Erythroblast (primary cell): Measurements from ENCODE around the gene ABCC4.
A peak's percentile ranks its signal among the peaks of the same experiment; 100 is the strongest.

Source experiments
- DNase-seq, 2 experiments: peaks; one replicate each; lab custom pipeline; 2025; lab: John Stamatoyannopoulos, UW
- GATA1 ChIP-seq: IDR thresholded peaks from 2 replicates; pipeline ENCODE4 v1.6.1; 2011; ENCODE audit warnings: low read depth, mild to moderate bottlenecking, control low read depth, low read length, moderate library complexity
- POLR2A ChIP-seq: IDR thresholded peaks from 2 replicates; pipeline ENCODE4 v1.6.1; 2011; ENCODE audit warnings: mild to moderate bottlenecking, low read length

ABCC4 gene

DNA sequence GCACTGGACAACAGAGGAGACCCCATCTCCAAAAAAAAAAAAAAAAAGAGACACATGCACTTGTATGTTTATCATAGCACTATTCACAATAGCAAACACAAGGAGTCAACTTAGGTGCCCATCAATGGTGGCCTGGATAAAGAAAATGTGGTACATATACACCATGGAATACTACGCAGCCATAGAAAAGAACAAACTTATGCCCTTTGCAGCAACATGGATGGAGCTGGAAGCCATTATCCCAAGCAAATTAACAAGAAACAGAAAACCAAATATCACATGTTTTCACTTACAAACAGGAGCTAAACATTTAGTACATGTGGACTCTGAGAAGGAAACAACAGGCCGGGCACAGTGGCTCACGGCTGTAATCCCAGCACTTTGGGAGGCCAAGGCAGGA lies 155.7 kb downstream of the ABCC4 start:
- DNase-seq, result no peak
- TF ChIP-seq POLR2A (no peak), GATA1 (no peak)

DNA sequence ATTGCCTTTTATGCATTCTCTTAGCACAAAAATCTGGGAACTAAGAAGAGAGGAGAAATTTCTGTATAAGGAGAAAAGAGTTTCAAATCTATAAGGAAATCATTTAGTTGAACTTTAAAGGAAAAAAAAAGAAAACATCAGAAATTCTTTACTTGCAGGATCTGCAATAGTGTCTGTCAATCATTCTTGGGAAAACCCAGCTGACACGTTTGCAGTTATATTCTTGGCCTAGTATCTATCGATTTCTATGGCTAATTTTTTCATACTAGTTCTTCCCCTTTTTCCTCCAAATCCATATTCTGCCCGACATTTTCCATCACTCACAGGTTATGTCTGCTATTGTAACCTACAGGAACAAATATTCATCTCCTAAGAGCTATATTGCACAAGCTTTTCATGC lies 160.7 kb downstream of the ABCC4 start:
- DNase-seq, result no peak
- no peak for TF ChIP-seq POLR2A
- TF ChIP-seq GATA1, result no peak

DNA sequence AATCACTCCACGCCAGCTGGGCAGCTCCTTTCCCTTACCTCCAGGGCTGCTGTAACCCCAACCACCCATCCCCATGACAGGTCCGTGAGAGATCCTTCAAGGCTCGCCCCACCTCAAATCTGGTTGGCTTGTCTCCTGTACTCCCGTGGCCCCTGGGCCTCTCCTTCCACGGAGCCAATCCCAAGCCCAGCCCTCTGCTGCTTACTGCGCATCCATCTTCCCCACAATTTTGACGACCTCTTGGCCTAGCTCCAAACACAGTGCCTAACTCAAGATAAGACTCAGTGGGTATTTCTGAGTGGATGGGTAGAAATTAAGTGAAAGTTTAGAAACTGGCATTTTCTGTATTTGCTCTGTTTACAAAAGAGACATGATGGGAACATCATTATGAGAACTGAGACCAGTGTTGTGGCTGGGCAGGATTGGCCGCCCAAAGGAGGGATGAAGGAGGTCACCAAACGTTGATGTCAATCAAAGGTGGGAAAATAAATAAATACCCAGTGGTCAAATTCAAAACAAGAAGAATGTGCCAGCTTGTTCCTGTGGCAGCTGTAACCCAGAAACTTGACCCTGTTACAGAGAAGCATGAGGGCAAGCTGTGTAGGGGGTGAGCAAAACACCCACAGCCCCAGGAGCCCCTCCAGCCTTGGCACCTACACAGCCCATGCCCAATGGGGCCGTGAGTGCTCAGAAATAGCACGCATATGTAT lies 162.2 kb downstream of the ABCC4 start:
- peak; percentile 5 to 7 for DNase-seq
- TF ChIP-seq POLR2A, result no peak
- TF ChIP-seq GATA1, result no peak

DNA sequence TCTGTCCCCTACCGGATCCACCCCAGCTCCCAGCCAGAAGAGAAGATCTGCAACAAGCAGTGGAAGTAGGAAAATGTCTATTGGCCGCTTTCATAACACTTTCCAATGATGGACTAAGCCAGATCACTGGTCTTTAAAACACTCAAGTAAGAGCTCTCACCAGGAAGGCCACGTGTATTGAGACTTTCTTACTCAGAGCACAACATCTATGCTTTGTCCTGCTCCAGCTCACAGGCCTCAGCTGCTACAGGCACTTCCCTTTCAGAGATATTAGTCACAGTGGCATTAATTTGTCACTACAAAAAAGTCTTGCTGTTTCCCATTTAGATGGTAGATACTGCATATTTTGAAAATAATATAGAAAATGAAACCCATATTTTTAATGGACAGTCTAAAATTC lies 164.2 kb downstream of the ABCC4 start:
- DNase-seq, result no peak
- no peak for TF ChIP-seq POLR2A

DNA sequence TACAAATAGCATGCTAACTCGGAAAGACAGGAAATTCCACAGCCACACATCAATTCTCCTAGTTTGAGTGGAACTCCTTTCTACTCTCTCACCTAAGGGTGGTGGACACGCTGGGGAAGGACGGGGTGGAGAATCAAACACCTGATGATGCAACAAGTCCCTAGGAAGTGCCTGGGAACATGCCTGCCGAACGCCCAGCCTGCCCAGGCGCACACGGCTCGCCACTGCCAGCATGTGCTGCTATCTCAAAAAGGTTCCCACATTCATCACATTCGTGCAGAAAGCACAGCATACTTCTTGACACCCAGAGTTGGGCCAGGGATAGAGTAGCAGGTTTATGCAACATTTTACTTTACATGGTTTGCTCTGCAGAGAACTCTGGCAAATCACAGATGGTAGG lies 164.6 kb downstream of the ABCC4 start:
- TF ChIP-seq GATA1, result no peak
- no peak for TF ChIP-seq POLR2A
- no peak for DNase-seq

DNA sequence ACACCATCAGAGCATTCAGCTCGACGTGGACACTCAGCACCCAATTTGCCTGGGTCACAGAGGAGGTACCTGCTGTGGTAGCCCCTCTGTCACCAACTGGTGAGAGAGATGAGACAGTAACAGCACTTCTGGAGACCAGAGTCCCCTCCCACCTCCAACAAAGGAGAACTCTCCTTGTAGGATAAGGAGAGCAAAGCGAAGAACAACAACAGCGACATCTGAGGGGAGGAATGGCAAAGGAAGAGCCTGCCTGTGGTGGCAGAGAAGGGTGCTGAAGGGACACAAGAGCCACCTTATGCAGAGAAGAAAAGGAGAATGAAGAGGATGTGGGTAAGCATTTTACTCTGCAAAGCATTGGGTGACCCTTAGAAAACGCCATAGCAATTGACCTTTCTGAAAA lies 167.8 kb downstream of the ABCC4 start:
- TF ChIP-seq POLR2A (no peak), GATA1 (no peak)
- DNase-seq, result no peak

DNA sequence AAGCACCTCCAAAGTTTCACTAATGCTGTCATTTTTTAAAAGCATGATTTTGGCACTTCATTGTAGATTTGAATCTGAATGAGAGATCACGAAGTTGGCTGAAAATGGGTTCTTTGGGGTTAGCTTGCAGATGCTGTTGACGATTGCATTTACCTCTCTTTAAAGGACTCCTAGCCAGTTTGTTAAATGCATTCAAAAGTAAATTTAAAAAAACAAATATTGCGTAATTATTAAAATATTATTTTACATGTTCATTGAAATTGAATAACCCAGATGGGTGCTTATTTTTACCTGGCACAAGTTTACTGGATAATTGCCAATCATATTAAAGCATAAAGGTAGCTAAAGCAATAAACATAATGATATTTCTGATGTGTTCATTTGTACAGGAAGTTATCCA lies 172.2 kb downstream of the ABCC4 start:
- TF ChIP-seq POLR2A, result no peak
- TF ChIP-seq GATA1, result no peak
- no peak for DNase-seq

DNA sequence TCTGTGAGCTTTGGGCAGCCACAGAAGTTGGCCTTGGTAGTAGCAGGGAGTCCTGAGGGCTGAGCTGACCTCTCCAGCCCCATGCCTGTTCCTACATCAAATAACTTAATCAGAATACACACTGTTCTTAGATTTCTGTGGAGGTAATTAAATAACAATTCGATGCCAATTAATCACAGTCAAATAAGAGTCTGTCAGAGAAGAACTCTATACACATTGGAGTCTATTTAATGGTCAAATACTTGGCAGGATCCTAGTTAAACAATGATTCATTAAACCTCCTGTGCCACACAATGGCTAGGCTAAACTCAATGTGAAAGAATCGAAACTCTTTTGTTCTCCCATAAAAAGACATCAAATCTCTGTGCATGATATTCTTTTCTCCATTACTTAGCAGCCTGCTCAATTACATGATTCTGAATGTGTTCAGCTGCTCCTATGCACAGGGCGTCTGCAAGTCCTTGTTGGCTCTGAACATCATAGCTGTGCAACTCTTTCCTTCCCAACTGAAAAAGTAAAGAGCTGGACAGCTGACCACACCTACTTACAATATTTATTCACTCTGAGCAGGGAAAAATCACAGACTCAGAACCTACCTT lies 173.1 kb downstream of the ABCC4 start:
- TF ChIP-seq POLR2A (no peak), GATA1 (no peak)
- DNase-seq, result no peak

DNA sequence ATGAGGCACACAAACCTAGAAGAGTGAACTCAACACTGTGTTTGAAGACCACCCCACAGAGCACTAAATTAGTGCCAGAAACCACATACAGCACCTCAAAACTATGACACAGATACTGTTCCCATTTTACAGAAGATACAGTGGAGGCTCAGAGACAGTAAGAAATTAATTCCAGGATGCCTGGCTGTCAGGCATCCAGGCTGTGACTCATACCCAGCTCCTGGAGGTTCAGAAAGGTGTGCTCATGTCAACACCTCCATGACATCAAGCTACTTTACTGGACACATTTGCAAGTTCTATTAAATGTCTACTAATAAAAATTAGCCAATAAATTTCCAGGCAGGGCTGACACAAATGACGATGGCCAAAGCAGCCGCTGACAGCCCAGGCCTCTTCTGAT lies 176.3 kb downstream of the ABCC4 start:
- no peak for DNase-seq
- TF ChIP-seq GATA1 (no peak), POLR2A (no peak)

DNA sequence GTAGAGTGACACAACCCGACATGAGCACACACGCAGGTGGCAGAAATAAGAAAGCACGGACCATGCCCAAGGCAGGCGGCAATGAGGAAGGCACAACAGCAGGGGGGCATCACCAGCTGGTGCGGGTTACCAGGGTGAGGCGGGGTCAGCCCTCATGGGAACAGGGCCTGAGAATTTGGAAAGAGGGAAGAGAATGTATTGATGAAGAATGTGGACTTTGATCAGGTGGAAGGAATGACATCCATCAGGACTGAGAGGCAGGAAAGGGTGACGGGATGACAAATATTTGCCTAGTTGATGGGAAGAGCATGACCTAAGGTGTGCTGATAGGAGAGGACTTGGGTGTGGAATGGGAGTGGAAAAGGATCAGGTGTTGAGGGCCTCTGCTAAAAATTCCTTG lies 177.5 kb downstream of the ABCC4 start:
- DNase-seq, result no peak
- TF ChIP-seq POLR2A (no peak), GATA1 (no peak)

DNA sequence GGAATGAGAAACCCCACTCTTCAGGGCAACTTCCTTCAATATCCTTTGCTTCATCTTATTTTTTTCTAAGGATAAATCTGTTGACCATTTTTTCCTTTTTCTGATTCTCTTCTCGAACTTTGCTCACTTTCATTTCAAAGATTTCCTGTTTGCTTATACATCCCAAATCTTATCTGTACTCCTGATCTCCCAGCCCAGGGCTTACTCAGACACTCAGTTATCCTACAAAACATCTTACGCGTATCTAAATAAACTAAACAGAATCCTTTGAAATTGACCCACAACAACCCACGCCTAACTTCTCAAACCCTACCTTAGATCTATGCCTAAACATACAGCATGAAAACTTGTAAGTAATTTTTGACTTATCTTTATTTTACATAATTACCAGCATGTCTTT lies 179.2 kb downstream of the ABCC4 start:
- no peak for DNase-seq
- TF ChIP-seq GATA1 (no peak), POLR2A (no peak)

DNA sequence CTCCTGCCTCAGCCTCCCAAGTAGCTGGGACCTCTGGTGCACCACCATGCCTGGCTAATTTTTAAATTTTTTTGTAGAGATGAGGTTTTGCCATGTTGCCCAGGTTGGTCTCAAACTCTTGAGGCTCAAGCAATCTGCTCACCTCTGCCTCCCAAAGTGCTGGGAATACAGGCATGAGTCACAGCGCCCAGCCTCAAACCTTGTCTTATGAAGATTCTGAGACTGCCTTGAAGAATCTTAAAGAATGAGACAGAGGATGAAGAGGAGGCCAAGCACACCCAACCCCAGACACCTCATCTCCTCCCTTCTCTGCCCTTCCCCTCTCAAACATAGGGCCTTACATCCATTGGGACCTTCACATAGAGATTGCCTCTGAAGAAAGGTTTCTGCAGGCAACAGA lies 179.7 kb downstream of the ABCC4 start:
- TF ChIP-seq GATA1, result no peak
- no peak for TF ChIP-seq POLR2A
- DNase-seq, result no peak

DNA sequence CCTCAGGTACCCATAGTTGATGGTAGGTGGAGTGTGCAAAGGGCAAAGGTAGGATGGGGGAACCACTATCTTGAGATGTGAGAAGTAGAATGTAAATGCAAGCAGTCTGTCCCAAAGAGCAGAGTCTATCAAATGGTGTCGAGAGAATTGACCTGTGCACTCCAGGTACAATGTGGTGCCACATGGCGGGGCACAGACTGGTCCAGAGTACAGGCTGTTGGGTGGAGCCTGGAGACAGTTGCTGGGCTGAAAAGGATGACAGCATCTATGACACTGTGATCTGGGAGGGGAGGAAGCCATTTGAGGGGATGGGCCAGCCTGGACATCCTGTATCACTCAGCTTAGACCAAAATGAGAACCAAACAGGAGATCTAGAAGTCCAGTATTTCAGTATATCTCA lies 180.6 kb downstream of the ABCC4 start:
- no peak for DNase-seq
- no peak for TF ChIP-seq GATA1
- TF ChIP-seq POLR2A, result no peak

DNA sequence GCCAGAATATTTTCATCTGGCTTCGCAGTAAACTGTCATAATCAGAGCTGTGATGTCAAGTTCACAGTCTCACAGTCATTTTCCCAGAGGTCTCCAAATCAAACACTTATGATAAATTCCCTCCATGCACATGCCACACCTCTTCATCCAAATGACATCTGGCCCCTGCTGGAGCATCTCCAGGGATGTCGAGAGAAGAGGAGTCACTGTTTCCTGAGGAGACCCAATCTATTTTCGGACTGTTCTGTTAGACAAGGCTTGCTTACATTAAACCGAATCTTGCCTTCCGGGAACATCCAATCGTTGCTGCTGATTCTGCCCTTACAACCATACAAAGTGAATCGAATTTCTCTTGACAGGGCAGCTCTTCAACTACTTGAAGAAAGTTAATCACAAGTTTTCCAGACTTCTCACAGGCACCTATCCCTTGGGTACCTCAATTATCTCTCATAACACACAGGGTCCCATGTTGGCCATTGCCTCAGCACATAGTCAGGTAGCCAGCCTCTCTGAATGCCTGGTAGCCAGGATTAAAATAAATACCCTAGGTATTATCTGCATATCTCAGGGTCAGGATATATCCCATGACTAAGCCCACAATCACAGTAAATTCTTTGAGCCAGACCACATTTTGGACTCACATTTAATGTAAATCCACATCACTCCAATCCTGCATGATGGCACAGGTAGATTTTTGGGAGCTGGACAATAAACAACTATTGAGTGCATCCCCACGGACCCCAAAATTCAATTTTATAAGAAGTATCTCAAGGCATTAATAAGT lies 182.5 kb downstream of the ABCC4 start:
- TF ChIP-seq GATA1 (no peak), POLR2A (no peak)
- DNase-seq, result no peak
